NB4 (cell line): ENCODE measurements around the gene CD3G.

Experiments
- DNase-seq: peaks from one replicate; pipeline ENCODE4 v3.0.0; 2010; ENCODE audit warnings: low read depth
- H3K4me3 ChIP-seq: one replicate; pipeline ENCODE4 v1.5.1; 2011; ENCODE audit warnings: mild to moderate bottlenecking, low read depth, low read length, moderate library complexity
- CTCF ChIP-seq: IDR thresholded peaks from one replicate; pipeline ENCODE4 v1.5.1; 2012; ENCODE audit warnings: low read depth, low read length
- MAX ChIP-seq: IDR thresholded peaks from 2 replicates; pipeline ENCODE4 v1.6.1; 2011; ENCODE audit warnings: low read depth, low read length
- MYC ChIP-seq: IDR thresholded peaks from 2 replicates; pipeline ENCODE4 v1.6.1; 2011; ENCODE audit warnings: low read depth, low read length
- POLR2A ChIP-seq: IDR thresholded peaks from 2 replicates; pipeline ENCODE4 v1.6.1; 2011; ENCODE audit warnings: mild to moderate bottlenecking; ENCODE audit not compliant: insufficient read length; ENCODE audit errors: extremely low read depth

Gene CD3G

GRCh38 chr11:118334745-118335144, 9.4 kb upstream of the CD3G start:
- TF ChIP-seq MAX = no peak
- TF ChIP-seq CTCF = no peak
- no peak for TF ChIP-seq POLR2A
- TF ChIP-seq MYC = no peak
- H3K4me3 ChIP-seq = no peak overlapping the region
- DNase-seq = no peak

DNA sequence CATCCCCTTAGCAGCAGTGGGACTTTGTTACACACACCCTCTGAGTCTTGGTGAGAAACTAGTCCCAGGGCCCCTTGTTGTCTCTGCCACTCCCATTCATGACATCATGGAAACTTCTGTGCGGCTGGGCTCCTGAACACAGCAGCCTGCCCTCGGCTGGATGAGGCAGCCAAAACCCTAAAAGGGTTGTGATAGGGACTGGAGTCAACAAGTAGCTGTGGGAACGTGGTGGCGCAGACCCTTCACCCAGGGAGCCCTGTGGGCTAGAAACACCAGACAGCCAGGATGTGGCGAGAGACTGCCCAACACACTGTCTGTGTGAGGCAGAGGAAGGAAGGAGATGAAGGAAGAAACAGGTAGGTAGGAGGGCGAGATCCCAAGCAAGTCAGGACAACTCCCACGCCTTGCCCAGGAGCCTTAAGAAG, 5.5 kb upstream of the CD3G start:
- H3K4me3 ChIP-seq = no peak overlapping the region
- peak; percentile 36 for DNase-seq

GRCh38 chr11:118339281-118339961, 4.7 kb upstream of the CD3G start:
- TF ChIP-seq MYC (no peak), POLR2A (no peak), CTCF (no peak), MAX (no peak)
- H3K4me3 ChIP-seq = no peak overlapping the region
- DNase-seq = no peak

More for the DNA sequence above, 5.5 kb upstream of the CD3G start:
- no peak for TF ChIP-seq MYC
- no peak for TF ChIP-seq CTCF
- TF ChIP-seq MAX = no peak
- TF ChIP-seq POLR2A = no peak

DNA sequence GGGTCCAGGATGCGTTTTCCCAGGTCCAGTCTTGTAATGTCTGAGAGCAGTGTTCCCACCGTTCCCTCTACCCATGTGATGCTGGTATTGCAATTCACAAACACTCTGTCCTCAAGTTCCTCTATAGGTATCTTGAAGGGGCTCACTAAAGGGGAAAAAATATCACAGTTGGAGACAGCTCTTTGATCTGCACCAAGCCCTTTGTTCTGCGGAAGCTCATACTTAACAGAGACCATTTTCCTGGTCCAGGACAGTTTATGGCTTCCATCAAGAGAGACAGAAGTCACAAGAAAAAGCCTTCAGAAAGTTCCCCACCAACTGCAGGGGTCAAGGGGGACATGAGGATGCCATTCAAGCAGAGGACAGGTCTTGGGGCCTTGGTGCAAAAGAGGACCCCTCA, 3.7 kb upstream of the CD3G start:
- TF ChIP-seq CTCF = no peak
- H3K4me3 ChIP-seq = no peak overlapping the region
- DNase-seq = no peak

DNA sequence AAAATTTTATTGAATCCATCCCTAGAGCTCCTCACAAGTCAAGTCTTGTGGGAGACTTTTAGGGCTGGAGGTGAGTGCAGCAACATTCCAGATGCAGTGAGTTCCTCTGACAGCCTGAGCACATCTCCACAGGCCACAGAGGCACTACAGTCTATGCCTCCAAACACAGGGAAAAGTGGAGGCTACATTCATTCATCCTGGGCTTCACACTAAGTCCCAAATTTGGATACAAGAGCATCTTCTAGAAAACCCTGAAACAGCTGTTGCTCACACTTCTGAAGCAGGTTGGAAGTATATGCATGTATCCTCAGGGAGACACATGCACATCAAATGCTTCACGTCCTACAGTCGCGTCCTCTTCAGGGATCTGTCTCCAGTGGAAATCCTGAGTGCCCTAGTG, 2.9 kb upstream of the CD3G start:
- TF ChIP-seq MAX (no peak), MYC (no peak), CTCF (no peak), POLR2A (no peak)
- DNase-seq = no peak
- peak overlapping the region; percentile 59 for H3K4me3 ChIP-seq

DNA sequence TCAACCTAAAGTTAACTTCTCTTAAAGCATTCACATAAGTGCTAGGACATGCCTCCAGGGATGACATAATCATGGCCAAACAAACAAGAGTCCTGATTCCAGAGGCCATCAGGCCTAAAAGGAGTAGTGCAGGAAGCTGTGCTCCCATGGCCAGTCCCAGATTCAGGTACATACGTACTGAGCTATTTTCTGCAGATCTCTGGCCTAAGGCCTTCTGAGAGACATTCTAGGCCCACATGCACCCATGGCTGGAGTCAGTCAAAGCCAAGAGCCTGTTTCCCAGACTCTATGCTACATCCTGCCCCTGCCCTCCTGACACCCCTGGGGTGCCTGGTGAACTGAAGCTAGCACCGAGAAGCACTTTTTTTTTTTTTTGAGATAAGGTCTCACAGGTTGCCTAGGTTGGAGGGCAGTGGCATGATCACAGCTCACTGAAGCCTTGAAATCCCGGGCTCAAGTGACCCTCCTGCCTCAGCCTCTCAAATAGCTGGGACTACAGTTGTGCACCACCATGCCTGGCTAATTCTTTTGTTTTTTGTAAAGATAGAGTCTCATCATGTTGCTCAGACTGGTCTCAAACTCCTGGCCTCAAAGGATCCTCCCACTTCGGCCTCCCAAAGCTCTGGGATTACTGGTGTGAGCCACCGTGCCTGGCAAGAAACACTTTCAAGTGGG, 2.2 kb upstream of the CD3G start:
- peak; percentile 25 for DNase-seq
- peak overlapping the region; percentile 59 for H3K4me3 ChIP-seq
- no peak for TF ChIP-seq POLR2A
- no peak for TF ChIP-seq MAX
- TF ChIP-seq MYC = no peak
- no peak for TF ChIP-seq CTCF
